Spleen (tissue), 7 donors: ENCODE measurements around the gene TM4SF20.

Experiments
- POLR2A ChIP-seq, 3 donors: fragments of 450-650 bp; IDR thresholded peaks; one replicate each; pipeline ENCODE4 v1.5.1; 2017; ENCODE audit warnings: antibody characterized with exemption in 3 of 3, mild to moderate bottlenecking in 1 of 3
- POLR2AphosphoS5 ChIP-seq, 3 donors: sonication (generic); formaldehyde crosslinking; IDR thresholded peaks; one replicate each; pipeline ENCODE4 v1.5.1; 2017; ENCODE audit warnings: antibody characterized with exemption in 3 of 3
- TF ChIP-seq, protein P1 (sequence below), 11 experiments: fragments of 200-600 bp in 7 of 11; fragments of 450-650 bp in 4 of 11; sonication (generic) in 4 of 11; IDR thresholded peaks in 8 of 11; conservative IDR thresholded peaks in 3 of 11; 1 replicate in 7 of 11; 2 replicates in 4 of 11; pipeline versions ENCODE4 v1.4.0 to v1.8.0; 2016 to 2021; ENCODE audit warnings: antibody characterized with exemption in 11 of 11, inconsistent platforms in 4 of 11, mild to moderate bottlenecking in 1 of 11
- donor health status: DM: no; HTN: no; CAD: no; lungs with moderate emphysema.
- donor health status: DM: no; HTN: no; CAD: no.
- donor health status: DM: no; HTN: no; CAD: no.

DNA sequence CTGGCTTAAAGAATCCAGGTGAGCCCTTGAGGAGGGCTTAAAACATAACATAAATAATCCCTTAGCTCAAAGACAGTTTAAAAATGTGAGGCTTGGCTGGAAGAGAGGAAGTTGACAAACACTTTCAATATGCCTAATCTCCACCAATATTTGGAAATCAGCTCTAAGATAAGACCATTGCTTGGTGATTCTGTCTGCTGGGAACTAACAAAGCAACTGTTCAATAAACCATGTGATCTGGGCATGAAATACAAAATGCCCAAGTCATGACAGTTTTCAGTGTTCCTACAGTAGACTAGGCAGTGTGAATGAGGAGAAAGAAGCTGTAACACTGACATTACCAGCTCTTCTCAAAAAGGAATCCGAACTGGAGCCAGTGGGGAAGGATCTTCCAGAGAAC is 43.4 kb downstream of the TM4SF20 start:
- TF ChIP-seq, protein P1, sequence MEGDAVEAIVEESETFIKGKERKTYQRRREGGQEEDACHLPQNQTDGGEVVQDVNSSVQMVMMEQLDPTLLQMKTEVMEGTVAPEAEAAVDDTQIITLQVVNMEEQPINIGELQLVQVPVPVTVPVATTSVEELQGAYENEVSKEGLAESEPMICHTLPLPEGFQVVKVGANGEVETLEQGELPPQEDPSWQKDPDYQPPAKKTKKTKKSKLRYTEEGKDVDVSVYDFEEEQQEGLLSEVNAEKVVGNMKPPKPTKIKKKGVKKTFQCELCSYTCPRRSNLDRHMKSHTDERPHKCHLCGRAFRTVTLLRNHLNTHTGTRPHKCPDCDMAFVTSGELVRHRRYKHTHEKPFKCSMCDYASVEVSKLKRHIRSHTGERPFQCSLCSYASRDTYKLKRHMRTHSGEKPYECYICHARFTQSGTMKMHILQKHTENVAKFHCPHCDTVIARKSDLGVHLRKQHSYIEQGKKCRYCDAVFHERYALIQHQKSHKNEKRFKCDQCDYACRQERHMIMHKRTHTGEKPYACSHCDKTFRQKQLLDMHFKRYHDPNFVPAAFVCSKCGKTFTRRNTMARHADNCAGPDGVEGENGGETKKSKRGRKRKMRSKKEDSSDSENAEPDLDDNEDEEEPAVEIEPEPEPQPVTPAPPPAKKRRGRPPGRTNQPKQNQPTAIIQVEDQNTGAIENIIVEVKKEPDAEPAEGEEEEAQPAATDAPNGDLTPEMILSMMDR (IDR thresholded peaks at IDR 0.05 in 8 of 11, conservative IDR thresholded peaks at IDR 0.05 in 3 of 11), result no peak
- TF ChIP-seq POLR2AphosphoS5 (IDR thresholded peaks at IDR 0.05) (no peak), POLR2A (IDR thresholded peaks at IDR 0.05) (no peak)
